HCT116 (cell line): ENCODE data around the gene PRLH. TPM values are rescaled to one million over a fixed set of nuclear protein-coding genes. Genes with fewer than 3 reads are reported as not detected.

Experiments used
- ATAC-seq: fragments of 200-7000 bp; cut with Tn5 transposase; 2 replicates; pipeline ENCODE4 v1.9.1; 2020; ENCODE audit warnings: mild to moderate bottlenecking, moderate library complexity
- BruUV-seq: library from RNA; stranded (reverse); fragments of 400-500 nt; replicated peaks from 2 replicates; lab custom pipeline; 2021; lab: Mats Ljungman, UMichigan
- CTCF ChIA-PET: fragments of 300-600 bp; sonication (Branson Sonifier 250); formaldehyde crosslinking; loops from one replicate; lab custom pipeline; 2021; ENCODE audit warnings: antibody characterized with exemption; lab: Charles Lee
- POLR2A ChIA-PET: fragments of 300-600, 350-600 bp; sonication (Branson Sonifier 250); formaldehyde crosslinking; loops from one replicate; lab custom pipeline; 2021; ENCODE audit warnings: antibody characterized with exemption; lab: Charles Lee
- RAD21 ChIA-PET, 2 experiments: fragments of 300-600 bp; sonication (Branson Sonifier 250); formaldehyde crosslinking; loops; one replicate each; lab custom pipeline; 2023; ENCODE audit warnings: low total read pairs in 2 of 2; ENCODE audit not compliant: uncharacterized antibody in 2 of 2, unreplicated experiment in 2 of 2, low non-redundant PET in 1 of 2; lab: Charles Lee
- DNase-seq: peaks from one replicate; pipeline ENCODE4 v3.0.0-alpha.2; 2010; ENCODE audit warnings: low read depth, low spot score
- H2AFZ ChIP-seq: fragments of 200-600 bp; shearing (Covaris generic), sonication (generic); 2 replicates; pipeline ENCODE4 v1.6.1; 2017; ENCODE audit warnings: low read depth, mixed run types, mixed read lengths, antibody characterized with exemption, low read length; ENCODE audit not compliant: poor library complexity, severe bottlenecking
- H3K27ac ChIP-seq: 2 replicates; pipeline ENCODE4 v1.5.1; 2012; ENCODE audit warnings: low read depth, low read length
- H3K27me3 ChIP-seq: fragments of 200-600 bp; sonication (generic); 2 replicates; pipeline ENCODE4 v1.6.1; 2016; ENCODE audit warnings: mixed run types, low read length, mixed read lengths; ENCODE audit not compliant: insufficient read depth
- H3K36me3 ChIP-seq, 2 experiments: fragments of 200-500 bp in 1 of 2; fragments of 200-600 bp in 1 of 2; sonication (Bioruptor generic) in 1 of 2; sonication (generic) in 1 of 2; 2 replicates each; pipeline versions ENCODE4 v1.5.1 to v1.6.1; 2014 to 2016; ENCODE audit warnings: low read length in 2 of 2, inconsistent platforms in 1 of 2, mixed read lengths in 1 of 2, mixed run types in 1 of 2; ENCODE audit not compliant: insufficient read depth in 2 of 2, control insufficient read depth in 1 of 2
- H3K4me1 ChIP-seq, 2 experiments: fragments of 200-600 bp in 1 of 2; sonication (generic) in 1 of 2; 2 replicates each; pipeline versions ENCODE4 v1.5.1 to v1.6.1; 2012 to 2017; ENCODE audit warnings: low read length in 2 of 2, inconsistent platforms in 1 of 2, mild to moderate bottlenecking in 1 of 2, mixed read lengths in 1 of 2, mixed run types in 1 of 2, moderate library complexity in 1 of 2; ENCODE audit not compliant: insufficient read depth in 2 of 2, control insufficient read depth in 1 of 2
- H3K4me2 ChIP-seq: fragments of 200-600 bp; sonication (generic); 2 replicates; pipeline ENCODE4 v1.6.1; 2017; ENCODE audit warnings: mixed run types, low read length, mixed read lengths
- H3K4me3 ChIP-seq, 2 experiments: fragments of 200-600 bp in 1 of 2; sonication (generic) in 1 of 2; replicated peaks in 1 of 2; 2 replicates each; pipeline ENCODE4 v1.5.1; 2011 to 2016; ENCODE audit warnings: low read length in 2 of 2, control low read depth in 1 of 2, low read depth in 1 of 2, mild to moderate bottlenecking in 1 of 2, mixed read lengths in 1 of 2, mixed run types in 1 of 2
- H3K79me2 ChIP-seq: fragments of 200-600 bp; sonication (generic); 2 replicates; pipeline ENCODE4 v1.6.1; 2017; ENCODE audit warnings: mild to moderate bottlenecking, mixed run types, low read length, moderate library complexity, mixed read lengths; ENCODE audit not compliant: insufficient read depth
- H3K9ac ChIP-seq: fragments of 200-600 bp; sonication (generic); 2 replicates; pipeline ENCODE4 v1.6.1; 2016; ENCODE audit warnings: low read length, mixed read lengths
- H3K9me2 ChIP-seq: fragments of 200-600 bp; sonication (generic), shearing (Covaris generic); 2 replicates; pipeline ENCODE4 v1.6.1; 2017; ENCODE audit warnings: mixed run types, mild to moderate bottlenecking, moderate library complexity; ENCODE audit not compliant: insufficient read depth
- H3K9me3 ChIP-seq, 2 experiments: fragments of 200-500 bp in 1 of 2; fragments of 200-600 bp in 1 of 2; sonication (Bioruptor generic) in 1 of 2; sonication (generic) in 1 of 2; 2 replicates each; pipeline ENCODE4 v1.6.1; 2014 to 2017; ENCODE audit warnings: low read length in 2 of 2, mixed read lengths in 2 of 2, inconsistent platforms in 1 of 2, low read depth in 1 of 2, mild to moderate bottlenecking in 1 of 2, mixed run types in 1 of 2, moderate library complexity in 1 of 2; ENCODE audit not compliant: control insufficient read depth in 1 of 2, insufficient read depth in 1 of 2
- H4K20me1 ChIP-seq: fragments of 200-600 bp; sonication (generic), shearing (Covaris generic); 2 replicates; pipeline ENCODE4 v1.6.1; 2017; ENCODE audit warnings: mixed run types, mild to moderate bottlenecking, moderate library complexity; ENCODE audit not compliant: insufficient read depth
- CBX3 ChIP-seq: IDR thresholded peaks from 2 replicates; pipeline ENCODE4 v1.6.1; 2012; ENCODE audit warnings: low read depth
- CTCF ChIP-seq, 3 experiments: fragments of 200-600 bp in 1 of 3; sonication (generic) in 1 of 3; IDR thresholded peaks in 2 of 3; conservative IDR thresholded peaks in 1 of 3; 2 replicates each; pipeline ENCODE4 v1.5.1; 2012 to 2017; ENCODE audit warnings: low read depth in 2 of 3, low read length in 2 of 3, antibody characterized with exemption in 1 of 3, borderline replicate concordance in 1 of 3, control low read depth in 1 of 3, mild to moderate bottlenecking in 1 of 3, mixed read lengths in 1 of 3, mixed run types in 1 of 3, moderate library complexity in 1 of 3; ENCODE audit not compliant: insufficient read depth in 1 of 3
- EZH2phosphoT487 ChIP-seq: fragments of 200-600 bp; IDR thresholded peaks from 2 replicates; pipeline ENCODE4 v1.6.1; 2018; ENCODE audit warnings: antibody characterized with exemption, borderline replicate concordance
- FOSL1 ChIP-seq: IDR thresholded peaks from 2 replicates; pipeline ENCODE4 v1.6.1; 2012; ENCODE audit warnings: low read depth
- MAX ChIP-seq: IDR thresholded peaks from 2 replicates; pipeline ENCODE4 v1.6.1; 2012
- POLR2AphosphoS5 ChIP-seq: IDR thresholded peaks from 2 replicates; pipeline ENCODE4 v1.6.1; 2011; ENCODE audit warnings: mild to moderate bottlenecking, low read depth, low read length, moderate library complexity
- RAD21 ChIP-seq: IDR thresholded peaks from 2 replicates; pipeline ENCODE4 v1.6.1; 2012; ENCODE audit warnings: low read depth, mild to moderate bottlenecking
- REST ChIP-seq: IDR thresholded peaks from 2 replicates; pipeline ENCODE4 v1.6.1; 2012; ENCODE audit warnings: low read depth
- SIN3A ChIP-seq: IDR thresholded peaks from 2 replicates; pipeline ENCODE4 v1.6.1; 2012; ENCODE audit warnings: low read depth
- SP1 ChIP-seq: IDR thresholded peaks from 2 replicates; pipeline ENCODE4 v1.6.1; 2012; ENCODE audit warnings: low read depth
- SRF ChIP-seq: IDR thresholded peaks from 2 replicates; pipeline ENCODE4 v1.6.1; 2012; ENCODE audit warnings: low read depth
- ZBTB33 ChIP-seq: IDR thresholded peaks from 2 replicates; pipeline ENCODE4 v1.6.1; 2011; ENCODE audit warnings: mild to moderate bottlenecking, low read length, moderate library complexity; ENCODE audit not compliant: insufficient replicate concordance; ENCODE audit errors: extremely low read depth
- ZFX ChIP-seq: fragments of 450-650 bp; IDR thresholded peaks from 2 replicates; pipeline ENCODE4 v1.6.1; 2017
- intact Hi-C: fragments of 100-400 bp; cut with micrococcal nuclease; formaldehyde crosslinking; loops from 2 replicates; pipeline ENCODE4 v1.10.0; 2022
- total RNA-seq: library from RNA; stranded (reverse); gene quantifications from one replicate; pipeline ENCODE4 v1.2.1, GENCODE V29; 2021; ENCODE audit not compliant: unreplicated experiment

Gene PRLH
- total RNA-seq, 1 experiment from 2014 or later = not detected

GRCh38 chr2:237547841-237548416, 18.4 kb upstream of the PRLH start:
- Histone ChIP-seq H3K4me2 (no peak overlapping the region), H3K27ac (no peak overlapping the region), H3K36me3 (peaks cover 17 to 35% of the 10 kb centered on the region in 2 experiments), H3K4me3 (no peak overlapping the region), H3K9me3 (no peaks in the 10 kb centered on the region), H3K9ac (no peak overlapping the region), H3K4me1 (no peaks in the 10 kb centered on the region)
- ChIA-PET CTCF (no interaction called here), POLR2A (no interaction called here)
- no TSS peak for BruUV-seq
- no peak for ATAC-seq
- TF ChIP-seq FOSL1 = no peak
- no peak for TF ChIP-seq RAD21
- TF ChIP-seq ZBTB33 = no peak
- no peak for TF ChIP-seq POLR2AphosphoS5
- TF ChIP-seq EZH2phosphoT487 = no peak
- no peak for TF ChIP-seq ZFX
- TF ChIP-seq, all 23 proteins: peak for 0
- no peaks in the 10 kb centered on the region for H4K20me1 ChIP-seq
- DNase-seq = no peak
- no peaks in the 10 kb centered on the region for H3K27me3 ChIP-seq
- RAD21 ChIA-PET = no interaction called here
- no peaks in the 10 kb centered on the region for H3K79me2 ChIP-seq
- H2AFZ ChIP-seq = no peak overlapping the region
- intact Hi-C loops = no loop called here
- H3K9me2 ChIP-seq = no peaks in the 10 kb centered on the region

GRCh38 chr2:237549216-237549615, 17.2 kb upstream of the PRLH start:
- ChIA-PET POLR2A (no interaction called here), CTCF (no interaction called here)
- no peak for TF ChIP-seq SIN3A
- no peak for TF ChIP-seq CBX3
- no peak for TF ChIP-seq CTCF (IDR thresholded peaks at IDR 0.05 in 2 of 3, conservative IDR thresholded peaks at IDR 0.05 in 1 of 3; ENCODE audit: borderline replicate concordance in 1 of 3, insufficient read depth in 1 of 3, low read depth in 2 of 3, low read length in 2 of 3)
- TF ChIP-seq SRF = no peak
- no peak for TF ChIP-seq EZH2phosphoT487
- no peak for TF ChIP-seq MAX
- no peak for TF ChIP-seq SP1
- no peak for TF ChIP-seq REST

More at GRCh38 chr2:237549216-237549615, 17.2 kb upstream of the PRLH start:
- no peaks in the 10 kb centered on the region for H3K27me3 ChIP-seq
- BruUV-seq = no TSS peak
- peaks cover 19 to 48% of the 10 kb centered on the region in 2 experiments for H3K36me3 ChIP-seq
- H4K20me1 ChIP-seq = no peaks in the 10 kb centered on the region
- RAD21 ChIA-PET = no interaction called here
- H3K27ac ChIP-seq = no peak overlapping the region
- H3K4me2 ChIP-seq = no peak overlapping the region
- peaks cover 0 to 3% of the 10 kb centered on the region in 2 experiments; a peak in 1 of 4 replicates for H3K9me3 ChIP-seq
- H3K9me2 ChIP-seq = no peaks in the 10 kb centered on the region
- intact Hi-C loops = no loop called here
- H3K4me3 ChIP-seq = no peak overlapping the region
- H3K79me2 ChIP-seq = no peaks in the 10 kb centered on the region
- no peak overlapping the region for H3K9ac ChIP-seq
- no peak overlapping the region for H2AFZ ChIP-seq
- H3K4me1 ChIP-seq = no peaks in the 10 kb centered on the region
- ATAC-seq (no peak), DNase-seq (no peak)
